Tibial nerve (tissue), 4 donors: ENCODE results near the gene FNDC4.

Source experiments
- EP300 ChIP-seq, 2 donors: sonication (generic); formaldehyde crosslinking; IDR thresholded peaks; one replicate each; pipeline ENCODE4 v1.6.1; 2017; ENCODE audit warnings: antibody characterized with exemption in 2 of 2, mild to moderate bottlenecking in 1 of 2
- POLR2A ChIP-seq, 2 donors: fragments of 450-650 bp; IDR thresholded peaks; one replicate each; pipeline ENCODE4 v1.6.1; 2017; ENCODE audit warnings: antibody characterized with exemption in 2 of 2, mild to moderate bottlenecking in 2 of 2, moderate library complexity in 2 of 2
- TF ChIP-seq, protein P1 (sequence below), 5 experiments: fragments of 200-600 bp in 3 of 5; fragments of 450-650 bp in 2 of 5; sonication (generic) in 3 of 5; IDR thresholded peaks; one replicate each; pipeline ENCODE4 v1.5.1; 2016 to 2019; ENCODE audit warnings: antibody characterized with exemption in 5 of 5, mild to moderate bottlenecking in 3 of 5, moderate library complexity in 2 of 5

DNA sequence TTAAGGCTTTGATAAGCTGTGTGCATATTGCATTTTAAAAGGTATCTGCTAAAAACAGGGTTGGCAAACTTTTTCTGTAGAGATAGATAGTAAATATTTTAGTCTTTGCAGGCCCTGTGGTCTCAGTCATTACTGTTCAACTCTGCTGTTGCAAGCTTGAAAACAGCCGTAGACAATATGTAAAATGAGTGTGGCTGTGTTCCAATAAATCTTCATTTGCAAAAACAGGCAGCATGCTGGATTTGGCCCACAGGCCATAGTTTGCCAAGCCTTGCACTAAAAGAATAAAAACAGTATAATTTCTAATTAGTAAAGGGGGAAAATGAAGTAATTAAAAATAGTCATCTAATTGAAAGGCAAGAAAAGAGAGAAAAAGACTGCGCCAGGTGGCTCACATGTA, 37.0 kb upstream of the FNDC4 start:
- no peak for TF ChIP-seq POLR2A (IDR thresholded peaks at IDR 0.05)
- TF ChIP-seq, protein P1, sequence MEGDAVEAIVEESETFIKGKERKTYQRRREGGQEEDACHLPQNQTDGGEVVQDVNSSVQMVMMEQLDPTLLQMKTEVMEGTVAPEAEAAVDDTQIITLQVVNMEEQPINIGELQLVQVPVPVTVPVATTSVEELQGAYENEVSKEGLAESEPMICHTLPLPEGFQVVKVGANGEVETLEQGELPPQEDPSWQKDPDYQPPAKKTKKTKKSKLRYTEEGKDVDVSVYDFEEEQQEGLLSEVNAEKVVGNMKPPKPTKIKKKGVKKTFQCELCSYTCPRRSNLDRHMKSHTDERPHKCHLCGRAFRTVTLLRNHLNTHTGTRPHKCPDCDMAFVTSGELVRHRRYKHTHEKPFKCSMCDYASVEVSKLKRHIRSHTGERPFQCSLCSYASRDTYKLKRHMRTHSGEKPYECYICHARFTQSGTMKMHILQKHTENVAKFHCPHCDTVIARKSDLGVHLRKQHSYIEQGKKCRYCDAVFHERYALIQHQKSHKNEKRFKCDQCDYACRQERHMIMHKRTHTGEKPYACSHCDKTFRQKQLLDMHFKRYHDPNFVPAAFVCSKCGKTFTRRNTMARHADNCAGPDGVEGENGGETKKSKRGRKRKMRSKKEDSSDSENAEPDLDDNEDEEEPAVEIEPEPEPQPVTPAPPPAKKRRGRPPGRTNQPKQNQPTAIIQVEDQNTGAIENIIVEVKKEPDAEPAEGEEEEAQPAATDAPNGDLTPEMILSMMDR (IDR thresholded peaks at IDR 0.05) = no peak
- no peak for TF ChIP-seq EP300 (IDR thresholded peaks at IDR 0.05)
